Activated CD8-positive, alpha-beta T cell treated with anti-CD3 and anti-CD28 coated beads, Interleukin-2, amount 10 ng/mL, durations not matched to agents 7 days and 5 days (primary cell): Measurements from ENCODE around the gene GOLGA8K. TPM values are rescaled to one million over a fixed set of nuclear protein-coding genes. Genes with fewer than 3 reads are reported as not detected.
"Not testable (repeated sequence)": the region's sequence is repeated elsewhere in the genome, so short reads cannot be mapped to it uniquely, and the experiment has no call there.

ENCODE experiments used
- ATAC-seq: fragments of 150-1000 bp; cut with Tn5 transposase; one replicate; pipeline ENCODE4 v1.10.0; 2021; ENCODE audit warnings: moderate library complexity
- CTCF ChIA-PET: fragments of 350-600 bp; sonication (Branson Sonifier 250); formaldehyde crosslinking; loops from one replicate; lab custom pipeline; 2021; ENCODE audit warnings: antibody characterized with exemption; lab: Charles Lee
- POLR2A ChIA-PET: fragments of 350-600 bp; sonication (Branson Sonifier 250); formaldehyde crosslinking; loops from one replicate; lab custom pipeline; 2021; ENCODE audit warnings: antibody characterized with exemption; lab: Charles Lee
- DNase-seq: peaks from one replicate; pipeline ENCODE4 v3.0.0-alpha.2; 2020
- H3K27ac Mint-ChIP-seq: one replicate; pipeline ENCODE4 v1.8.0; 2021; ENCODE audit warnings: mild to moderate bottlenecking, mixed read lengths
- H3K27me3 Mint-ChIP-seq: one replicate; pipeline ENCODE4 v1.8.0; 2021; ENCODE audit warnings: low read depth, mixed read lengths
- H3K36me3 Mint-ChIP-seq: one replicate; pipeline ENCODE4 v1.8.0; 2021; ENCODE audit warnings: low read depth, mixed read lengths
- H3K4me1 Mint-ChIP-seq: one replicate; pipeline ENCODE4 v1.8.0; 2021; ENCODE audit warnings: low read depth, mixed read lengths
- H3K4me3 Mint-ChIP-seq: one replicate; pipeline ENCODE4 v1.8.0; 2021; ENCODE audit warnings: mild to moderate bottlenecking, mixed read lengths
- H3K9me3 Mint-ChIP-seq: one replicate; pipeline ENCODE4 v1.8.0; 2022; ENCODE audit warnings: mixed read lengths; ENCODE audit not compliant: insufficient read depth
- total RNA-seq, 2 experiments: library from RNA; stranded (reverse); gene quantifications; one replicate each; pipeline ENCODE4 v1.2.3, GENCODE V29; 2021

GOLGA8K gene
- total RNA-seq, 2 experiments from 2014 or later, result 0.68 TPM; not detected in 1

DNA sequence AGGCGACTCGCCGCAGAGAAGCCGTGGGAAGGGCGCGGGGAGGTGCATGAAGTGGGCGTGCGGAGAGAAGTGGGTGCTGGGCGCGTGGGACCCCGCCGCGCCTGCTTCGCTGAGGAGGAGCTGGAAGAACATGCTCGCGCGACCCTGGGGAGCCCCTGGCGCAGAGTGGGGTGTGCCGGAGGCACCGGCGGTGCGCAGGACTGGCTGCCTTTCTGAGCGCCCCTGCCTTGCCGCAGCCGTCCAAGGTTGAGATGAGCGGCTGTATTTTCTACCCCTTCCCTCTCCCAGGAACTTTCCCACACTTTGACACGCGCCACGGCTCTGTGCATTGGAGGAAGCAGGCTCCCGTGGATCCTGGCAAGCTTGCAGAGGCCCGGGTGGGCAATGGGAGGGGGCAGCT is 56.1 kb downstream of the GOLGA8K start:
- ATAC-seq, DNase-seq, H3K9me3 Mint-ChIP-seq, H3K4me1 Mint-ChIP-seq, H3K4me3 Mint-ChIP-seq, H3K36me3 Mint-ChIP-seq, CTCF ChIA-PET, POLR2A ChIA-PET, H3K27me3 Mint-ChIP-seq, H3K27ac Mint-ChIP-seq: not testable (repeated sequence)

DNA sequence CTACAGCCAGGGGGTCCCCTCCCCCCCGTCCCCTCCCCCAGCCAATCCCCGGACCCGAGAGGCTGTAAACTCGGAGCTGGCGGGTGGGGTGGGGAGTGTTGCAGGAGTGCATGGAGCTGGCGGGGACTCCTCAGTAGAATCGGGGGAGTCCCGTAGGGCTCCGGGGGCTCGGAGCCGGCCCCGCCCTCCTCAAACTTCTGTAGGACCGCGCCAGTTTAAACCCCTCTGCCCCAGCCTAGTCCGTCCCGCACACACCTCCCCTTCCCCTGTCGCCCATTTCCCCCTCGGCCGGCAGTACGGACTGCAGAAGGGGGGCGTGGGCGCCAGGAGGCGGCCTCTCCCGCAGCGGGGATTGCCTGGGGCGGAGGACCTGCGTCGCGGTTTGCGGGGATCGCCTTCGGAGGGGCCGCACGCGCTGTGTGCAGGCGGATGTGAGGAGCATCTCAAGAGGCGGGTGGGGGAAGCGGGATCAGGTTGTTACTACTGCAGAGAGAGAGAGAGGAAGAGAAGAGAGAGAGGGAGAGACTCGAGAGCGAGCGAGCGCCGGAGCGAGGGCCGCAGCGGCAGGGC is 57.0 kb downstream of the GOLGA8K start:
- H3K27me3 Mint-ChIP-seq, H3K4me3 Mint-ChIP-seq, H3K27ac Mint-ChIP-seq, H3K36me3 Mint-ChIP-seq, H3K9me3 Mint-ChIP-seq, DNase-seq, CTCF ChIA-PET, H3K4me1 Mint-ChIP-seq, POLR2A ChIA-PET: not testable (repeated sequence)
- ATAC-seq, result peak; percentile 70

DNA sequence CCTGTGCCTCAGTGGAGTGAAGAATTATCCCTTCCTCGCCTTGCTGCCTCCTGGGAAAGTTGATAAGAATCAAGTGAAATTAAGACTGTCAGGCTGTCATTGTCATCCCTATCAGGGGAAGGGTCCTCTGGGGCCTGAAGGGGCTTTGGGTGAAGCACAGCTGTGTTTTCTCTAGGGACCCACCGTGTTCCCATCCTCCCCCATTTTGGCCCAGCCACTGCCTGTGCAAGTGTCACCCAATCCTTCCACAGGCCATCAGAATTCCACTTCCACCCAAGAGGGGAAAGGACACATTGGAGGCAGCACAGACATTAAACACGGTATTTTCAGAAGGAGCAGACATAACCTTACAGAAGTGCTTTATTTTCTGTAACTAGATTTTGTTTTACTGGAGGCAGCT is 59.2 kb downstream of the GOLGA8K start:
- POLR2A ChIA-PET, CTCF ChIA-PET, H3K27ac Mint-ChIP-seq, H3K4me1 Mint-ChIP-seq, H3K9me3 Mint-ChIP-seq, ATAC-seq, H3K4me3 Mint-ChIP-seq, DNase-seq, H3K27me3 Mint-ChIP-seq, H3K36me3 Mint-ChIP-seq: not testable (repeated sequence)

Other genes starting within 250 kb of the GOLGA8K start
- 10 to 100 TPM; 20.0 to 21.8 TPM for gene GOLGA8O, start 52.3 kb upstream of the GOLGA8K start, total RNA-seq
- 10 to 100 TPM; 32.0 to 36.9 TPM for gene GOLGA8N, start 190.2 kb upstream of the GOLGA8K start, total RNA-seq
- 100 to 1,000 TPM; 155 to 158 TPM for gene ARHGAP11A, start 212.2 kb upstream of the GOLGA8K start, total RNA-seq
- 1 to 10 TPM; 2.8 to 3.0 TPM for gene SCG5, start 238.4 kb upstream of the GOLGA8K start, total RNA-seq